Measurements from ENCODE around the gene CENPP. TPM values are rescaled to one million over a fixed set of nuclear protein-coding genes. Genes with fewer than 3 reads are reported as not detected.

The CENPP gene
- total RNA-seq, 1 experiment from 2014 or later, result 8.3 TPM

DNA sequence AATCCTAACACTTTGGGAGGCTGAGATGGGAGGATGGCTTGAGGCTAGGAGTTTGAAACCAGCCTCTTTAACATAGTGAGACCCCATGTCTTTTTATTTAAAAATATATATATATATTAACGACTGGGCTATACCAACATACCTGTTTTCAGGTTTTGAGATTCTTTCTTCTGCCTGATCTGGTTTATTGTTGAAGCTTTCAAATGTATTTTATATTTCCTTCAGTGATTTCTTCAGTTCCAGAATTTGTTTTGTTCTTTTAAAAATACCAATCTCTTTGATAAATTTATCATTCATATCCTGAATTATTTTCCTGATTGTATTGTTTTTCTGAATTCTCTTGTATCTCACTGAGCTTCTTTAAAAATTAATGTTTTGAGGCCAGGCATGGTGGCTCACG, 47.4 kb downstream of the CENPP start:
- Histone ChIP-seq H3K9me2 (replicated peaks; ENCODE audit: low read length) (no peaks in the 10 kb centered on the region), H3K9ac (ENCODE audit: low read length) (no peak overlapping the region), H3K4me2 (ENCODE audit: low read length) (no peak overlapping the region), H4K20me1 (ENCODE audit: low read length) (no peaks in the 10 kb centered on the region), H3K36me3 (ENCODE audit: low read depth, low read length) (no peaks in the 10 kb centered on the region), H3K27ac (ENCODE audit: low read length) (no peak overlapping the region), H3F3A (ENCODE audit: low read length, unreplicated experiment) (no peaks in the 10 kb centered on the region), H3K9me3 (ENCODE audit: low read length) (no peaks in the 10 kb centered on the region), H3K4me3 (ENCODE audit: low read length) (no peak overlapping the region), H3K4me1 (ENCODE audit: insufficient read depth, low read length) (no peaks in the 10 kb centered on the region), H3K79me2 (ENCODE audit: low read length) (no peaks in the 10 kb centered on the region), H2AFZ (ENCODE audit: low read length) (no peak overlapping the region), H3K27me3 (ENCODE audit: low read length) (no peaks in the 10 kb centered on the region)
- ChIA-PET POLR2A (ENCODE audit: unreplicated experiment) (no interaction called here), CTCF (no interaction called here)
- ATAC-seq (no peak), DNase-seq (no peak)
- TF ChIP-seq, protein P1, sequence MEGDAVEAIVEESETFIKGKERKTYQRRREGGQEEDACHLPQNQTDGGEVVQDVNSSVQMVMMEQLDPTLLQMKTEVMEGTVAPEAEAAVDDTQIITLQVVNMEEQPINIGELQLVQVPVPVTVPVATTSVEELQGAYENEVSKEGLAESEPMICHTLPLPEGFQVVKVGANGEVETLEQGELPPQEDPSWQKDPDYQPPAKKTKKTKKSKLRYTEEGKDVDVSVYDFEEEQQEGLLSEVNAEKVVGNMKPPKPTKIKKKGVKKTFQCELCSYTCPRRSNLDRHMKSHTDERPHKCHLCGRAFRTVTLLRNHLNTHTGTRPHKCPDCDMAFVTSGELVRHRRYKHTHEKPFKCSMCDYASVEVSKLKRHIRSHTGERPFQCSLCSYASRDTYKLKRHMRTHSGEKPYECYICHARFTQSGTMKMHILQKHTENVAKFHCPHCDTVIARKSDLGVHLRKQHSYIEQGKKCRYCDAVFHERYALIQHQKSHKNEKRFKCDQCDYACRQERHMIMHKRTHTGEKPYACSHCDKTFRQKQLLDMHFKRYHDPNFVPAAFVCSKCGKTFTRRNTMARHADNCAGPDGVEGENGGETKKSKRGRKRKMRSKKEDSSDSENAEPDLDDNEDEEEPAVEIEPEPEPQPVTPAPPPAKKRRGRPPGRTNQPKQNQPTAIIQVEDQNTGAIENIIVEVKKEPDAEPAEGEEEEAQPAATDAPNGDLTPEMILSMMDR (conservative IDR thresholded peaks at IDR 0.05; ENCODE audit: low read depth, low read length), result no peak
- no peak for TF ChIP-seq EZH2 (IDR thresholded peaks at IDR 0.05; ENCODE audit: low read length, unreplicated experiment)
- intact Hi-C loops (cut with micrococcal nuclease), result no loop called here
- no TSS peak for BruUV-seq (replicated peaks)

DNA sequence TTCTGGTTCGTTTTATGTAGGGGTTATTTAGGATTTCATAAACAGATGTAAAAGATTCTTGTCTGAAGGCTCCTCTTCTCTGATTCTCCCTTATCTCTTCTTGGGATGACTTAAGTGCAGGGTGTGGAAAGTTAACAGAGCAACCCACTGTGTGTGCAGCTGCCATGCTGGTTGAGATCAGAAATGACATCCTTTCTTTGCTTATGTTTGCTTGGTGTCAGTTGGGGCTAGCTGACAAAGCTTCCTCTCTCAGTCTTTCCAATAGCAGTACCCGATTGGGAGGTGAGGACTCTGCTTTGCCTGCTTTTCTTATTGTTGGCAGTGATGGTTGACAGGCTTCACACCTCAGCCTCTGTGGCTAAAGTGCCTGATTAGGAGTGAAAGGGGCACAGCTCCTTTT, 52.1 kb downstream of the CENPP start:
- no peak for ATAC-seq
- ChIA-PET CTCF (no interaction called here), POLR2A (ENCODE audit: unreplicated experiment) (no interaction called here)
- no peak overlapping the region for H2AFZ ChIP-seq (ENCODE audit: low read length)
- no peaks in the 10 kb centered on the region for H3F3A ChIP-seq (ENCODE audit: low read length, unreplicated experiment)
- no peak for DNase-seq
- H3K79me2 ChIP-seq (ENCODE audit: low read length), result no peaks in the 10 kb centered on the region
- no peaks in the 10 kb centered on the region for H3K4me1 ChIP-seq (ENCODE audit: insufficient read depth, low read length)
- TF ChIP-seq EZH2 (IDR thresholded peaks at IDR 0.05; ENCODE audit: low read length, unreplicated experiment) (no peak), EZH2phosphoT487 (IDR thresholded peaks at IDR 0.05; ENCODE audit: borderline replicate concordance, low read length) (no peak)
- TF ChIP-seq, protein P1 (conservative IDR thresholded peaks at IDR 0.05; ENCODE audit: low read depth, low read length), result no peak
- intact Hi-C loops (cut with micrococcal nuclease), result no loop called here
- no peaks in the 10 kb centered on the region for H4K20me1 ChIP-seq (ENCODE audit: low read length)
- H3K27ac ChIP-seq (ENCODE audit: low read length), result no peak overlapping the region
- H3K9me3 ChIP-seq (ENCODE audit: low read length), result no peaks in the 10 kb centered on the region
- H3K9ac ChIP-seq (ENCODE audit: low read length), result no peak overlapping the region
- H3K4me2 ChIP-seq (ENCODE audit: low read length), result no peak overlapping the region
- H3K27me3 ChIP-seq (ENCODE audit: low read length), result no peaks in the 10 kb centered on the region
- H3K36me3 ChIP-seq (ENCODE audit: low read depth, low read length), result no peaks in the 10 kb centered on the region
- H3K4me3 ChIP-seq (ENCODE audit: low read length), result no peak overlapping the region
- H3K9me2 ChIP-seq (replicated peaks; ENCODE audit: low read length), result no peaks in the 10 kb centered on the region
- no TSS peak for BruUV-seq (replicated peaks)

DNA sequence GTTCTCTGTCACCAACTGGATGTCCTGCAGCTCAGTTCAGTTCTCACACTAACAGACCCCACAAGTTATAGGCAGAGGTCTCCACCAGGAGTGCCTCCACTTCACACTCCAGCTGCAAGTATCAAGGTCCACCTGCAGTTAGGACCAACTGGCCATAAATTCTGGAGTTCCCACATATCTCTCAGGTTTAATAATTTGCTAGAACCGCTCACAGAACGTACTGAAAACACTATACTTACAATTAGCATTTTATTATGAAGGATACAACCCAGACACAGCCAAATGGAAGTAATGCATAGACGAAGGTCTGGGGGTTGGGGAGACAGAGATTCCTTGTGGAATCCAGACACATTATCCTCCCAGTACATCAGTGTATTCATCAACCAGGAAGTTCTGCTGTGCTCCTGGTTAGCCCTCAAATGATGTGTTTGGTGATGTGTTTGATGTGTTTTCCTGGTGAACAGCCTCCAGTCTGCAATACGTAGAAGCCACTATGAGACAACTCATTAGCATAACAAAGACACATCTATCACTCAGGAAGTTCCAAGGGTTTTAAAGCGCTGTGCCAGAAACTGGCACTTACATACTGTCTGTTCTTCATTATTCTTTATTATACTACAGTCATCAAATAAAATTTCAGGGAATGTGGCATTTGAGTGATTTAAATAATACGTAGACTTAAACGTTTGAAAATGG, 53.3 kb downstream of the CENPP start:
- no peak overlapping the region for H3K4me2 ChIP-seq (ENCODE audit: low read length)
- no peak overlapping the region for H3K27ac ChIP-seq (ENCODE audit: low read length)
- no peaks in the 10 kb centered on the region for H3K9me2 ChIP-seq (replicated peaks; ENCODE audit: low read length)
- DNase-seq (no peak), ATAC-seq (no peak)
- BruUV-seq (replicated peaks), result no TSS peak
- intact Hi-C loops (cut with micrococcal nuclease), result no loop called here
- H3K27me3 ChIP-seq (ENCODE audit: low read length), result no peaks in the 10 kb centered on the region
- no peak overlapping the region for H3K9ac ChIP-seq (ENCODE audit: low read length)
- H4K20me1 ChIP-seq (ENCODE audit: low read length), result no peaks in the 10 kb centered on the region
- H3K4me1 ChIP-seq (ENCODE audit: insufficient read depth, low read length), result peaks cover under 1% of the 10 kb centered on the region
- H2AFZ ChIP-seq (ENCODE audit: low read length), result no peak overlapping the region
- no peaks in the 10 kb centered on the region for H3K9me3 ChIP-seq (ENCODE audit: low read length)
- no peak overlapping the region for H3K4me3 ChIP-seq (ENCODE audit: low read length)
- ChIA-PET POLR2A (ENCODE audit: unreplicated experiment) (no interaction called here), CTCF (no interaction called here)
- H3K79me2 ChIP-seq (ENCODE audit: low read length), result no peaks in the 10 kb centered on the region
- TF ChIP-seq, protein P1 (conservative IDR thresholded peaks at IDR 0.05; ENCODE audit: low read depth, low read length), result no peak
- TF ChIP-seq EZH2 (IDR thresholded peaks at IDR 0.05; ENCODE audit: low read length, unreplicated experiment), result no peak
- TF ChIP-seq EZH2phosphoT487 (IDR thresholded peaks at IDR 0.05; ENCODE audit: borderline replicate concordance, low read length), result no peak
- H3K36me3 ChIP-seq (ENCODE audit: low read depth, low read length), result no peaks in the 10 kb centered on the region
- H3F3A ChIP-seq (ENCODE audit: low read length, unreplicated experiment), result no peaks in the 10 kb centered on the region

All from PC-3 (cell line).